Inferior parietal cortex (tissue), 1 donor: ENCODE measurements around the gene GKN1.

ENCODE experiments used
- DNase-seq: peaks from one replicate; pipeline ENCODE4 v3.0.0-alpha.2; 2016; ENCODE audit errors: extremely low spot score

GKN1 gene

DNA sequence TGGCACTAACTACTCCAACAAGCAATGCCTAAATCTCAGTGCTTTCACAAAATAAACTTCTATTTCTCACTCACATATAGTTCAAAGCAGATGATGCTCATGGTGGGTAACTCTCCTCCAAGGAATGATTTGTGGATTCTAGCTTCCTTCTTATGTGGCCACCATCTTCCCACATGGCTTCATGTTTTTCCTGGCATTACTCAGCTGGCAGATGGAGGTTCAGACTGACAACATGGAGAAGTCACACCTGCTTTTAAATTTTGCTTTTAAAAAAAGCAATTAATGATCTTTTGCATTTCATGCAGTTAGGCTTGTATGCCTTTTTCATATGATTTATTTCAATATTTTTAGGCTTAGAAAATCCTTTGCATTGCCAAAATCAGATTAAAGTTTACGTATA, 15.4 kb upstream of the GKN1 start:
- DNase-seq, result no peak

- no peak for DNase-seq
Measured at GRCh38 chr2:68961380-68961779, 13.1 kb upstream of the GKN1 start.

DNA sequence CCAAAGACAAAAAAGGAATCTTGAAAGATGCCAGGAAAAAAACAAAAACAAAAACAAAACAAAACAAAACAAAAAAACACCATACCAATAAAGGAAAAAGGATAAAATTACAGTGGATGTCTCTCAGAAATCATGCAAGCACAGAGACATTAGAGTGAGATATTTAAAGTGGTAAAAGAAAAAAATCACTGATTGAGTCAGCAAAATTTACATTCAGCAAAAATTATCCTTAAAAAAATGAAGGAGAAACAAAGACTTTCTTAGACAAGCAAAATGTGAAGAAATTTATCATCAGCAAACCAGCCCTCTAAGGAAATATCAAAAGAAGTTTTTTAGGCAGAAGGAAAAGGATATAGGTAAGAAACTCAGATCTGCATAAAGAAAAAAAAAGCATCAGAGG, 10.2 kb upstream of the GKN1 start:
- DNase-seq, result no peak

DNA sequence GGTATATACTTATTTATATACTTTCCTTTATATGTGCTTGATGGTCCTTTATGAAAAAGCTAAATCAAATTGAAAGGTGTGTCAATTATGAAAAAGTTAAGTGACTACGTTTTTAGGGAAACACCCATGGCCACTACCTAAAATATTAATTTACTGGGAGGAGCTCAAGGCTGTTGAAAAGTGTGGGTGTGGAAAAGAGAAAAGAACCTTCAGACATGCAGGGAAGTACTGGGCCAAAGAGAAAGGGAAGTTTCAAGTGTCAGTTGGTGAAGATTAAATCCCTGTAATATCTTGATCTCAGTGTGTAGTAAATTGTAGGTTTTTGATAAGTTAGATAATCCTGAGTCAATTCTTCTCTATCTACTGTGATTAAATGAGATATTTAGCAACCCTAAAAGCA, 6.2 kb upstream of the GKN1 start:
- no peak for DNase-seq

DNA sequence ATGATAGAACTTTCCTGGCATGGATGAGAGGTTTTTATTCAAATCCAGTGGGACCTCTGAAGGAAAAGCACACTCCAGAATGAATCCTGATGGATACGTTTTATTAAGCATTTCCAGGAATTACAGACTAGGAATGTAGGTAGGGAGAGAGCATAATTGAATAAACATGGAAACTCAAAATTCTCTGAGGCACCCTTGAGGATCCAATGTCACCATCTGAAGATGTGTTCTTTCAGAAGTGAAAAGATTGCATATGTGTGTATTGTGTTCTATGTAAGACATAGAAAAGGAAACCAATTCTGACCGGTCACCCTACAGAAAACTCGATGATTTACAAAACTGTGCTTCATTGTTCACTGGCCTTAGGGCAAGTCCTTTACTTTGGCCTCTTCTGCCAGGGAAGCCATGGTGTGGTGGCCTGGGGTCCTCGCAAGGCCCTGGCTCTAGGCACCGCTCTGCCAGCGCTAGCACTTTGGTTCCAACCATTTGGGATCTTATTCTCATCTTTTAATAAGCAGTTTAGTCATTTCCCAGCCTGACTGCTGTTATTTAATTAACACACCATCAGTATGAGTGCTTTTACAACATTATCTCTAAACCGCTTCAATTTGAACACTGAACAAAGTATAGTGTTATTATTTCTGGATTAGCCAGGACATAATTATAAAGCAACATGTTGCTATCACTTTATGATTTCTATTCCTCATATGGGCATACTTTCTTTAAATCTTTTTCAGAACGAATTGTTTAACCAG, 4.5 kb upstream of the GKN1 start:
- DNase-seq, result no peak

GRCh38 chr2:68970566-68971265, 3.7 kb upstream of the GKN1 start:
- no peak for DNase-seq

DNA sequence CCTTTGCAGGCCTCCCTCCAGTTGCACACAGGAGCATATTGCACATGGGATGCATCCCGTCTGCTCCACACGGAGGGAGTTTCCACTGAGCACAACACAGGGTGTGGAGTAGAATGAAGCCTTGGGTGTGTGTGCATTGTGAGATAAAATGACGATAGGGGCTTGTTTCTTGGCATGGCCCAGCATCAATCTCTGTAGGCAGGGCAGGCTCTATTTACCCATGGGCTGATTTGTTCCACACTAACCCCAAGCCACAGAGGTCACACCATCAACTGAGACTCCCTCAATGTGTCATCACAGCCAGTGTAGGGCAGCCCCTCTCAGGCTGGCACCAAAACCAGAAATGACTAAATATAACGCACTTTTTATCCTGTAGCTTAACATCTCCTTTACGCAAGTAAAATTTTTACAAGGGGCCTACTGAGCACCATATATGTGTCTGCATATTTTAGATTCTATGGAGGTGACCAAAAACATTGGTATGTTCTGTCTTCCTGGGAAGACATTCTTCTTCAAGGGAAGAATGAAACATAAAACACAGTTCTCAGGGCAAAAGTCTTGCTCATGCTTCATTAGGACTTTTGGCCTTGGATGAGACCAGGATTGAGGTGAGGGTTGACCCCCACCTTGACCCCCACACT, 2.7 kb upstream of the GKN1 start:
- no peak for DNase-seq

- no peak for DNase-seq
Measured at GRCh38 chr2:68974946-68975665, 670 bp downstream of the GKN1 start.

DNA sequence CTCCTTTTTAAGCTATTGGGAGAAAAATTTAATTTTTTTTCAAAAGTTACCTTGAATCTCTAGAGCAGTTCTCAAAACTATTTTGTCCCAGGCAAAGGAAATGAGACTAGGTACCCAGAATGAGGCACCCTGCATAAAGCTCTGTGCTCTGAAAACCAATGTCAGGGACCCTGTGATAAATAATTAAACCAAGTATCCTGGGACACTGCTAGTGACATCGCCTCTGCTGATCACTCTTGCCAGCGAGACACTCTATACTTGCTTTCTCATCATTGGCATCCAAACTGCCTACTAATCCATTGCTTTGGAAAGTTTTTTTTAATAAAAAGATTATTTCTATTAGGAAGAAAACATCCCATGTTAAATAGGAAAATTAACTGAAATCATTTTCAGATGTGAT, 1.4 kb downstream of the GKN1 start:
- DNase-seq, result no peak

DNA sequence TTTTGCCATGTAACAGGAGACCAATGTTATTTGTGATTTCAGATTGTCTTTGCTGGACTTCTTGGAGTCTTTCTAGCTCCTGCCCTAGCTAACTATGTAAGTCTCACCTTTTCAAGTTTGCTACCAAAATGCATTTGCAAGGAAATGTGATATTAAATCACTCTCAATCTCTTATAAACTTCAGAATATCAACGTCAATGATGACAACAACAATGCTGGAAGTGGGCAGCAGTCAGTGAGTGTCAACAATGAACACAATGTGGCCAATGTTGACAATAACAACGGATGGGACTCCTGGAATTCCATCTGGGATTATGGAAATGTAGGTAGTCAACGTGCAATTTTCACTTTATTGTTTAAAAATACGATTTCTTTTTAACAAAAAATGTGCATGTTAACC, 3.0 kb downstream of the GKN1 start:
- no peak for DNase-seq

GRCh38 chr2:68978098-68978497, 3.7 kb downstream of the GKN1 start:
- DNase-seq, result no peak

- DNase-seq, result no peak
Measured at GRCh38 chr2:68980956-68981355, 6.5 kb downstream of the GKN1 start.

GRCh38 chr2:68987021-68987503, 12.6 kb downstream of the GKN1 start:
- no peak for DNase-seq

- no peak for DNase-seq
Measured at GRCh38 chr2:68989035-68989434, 14.6 kb downstream of the GKN1 start.

DNA sequence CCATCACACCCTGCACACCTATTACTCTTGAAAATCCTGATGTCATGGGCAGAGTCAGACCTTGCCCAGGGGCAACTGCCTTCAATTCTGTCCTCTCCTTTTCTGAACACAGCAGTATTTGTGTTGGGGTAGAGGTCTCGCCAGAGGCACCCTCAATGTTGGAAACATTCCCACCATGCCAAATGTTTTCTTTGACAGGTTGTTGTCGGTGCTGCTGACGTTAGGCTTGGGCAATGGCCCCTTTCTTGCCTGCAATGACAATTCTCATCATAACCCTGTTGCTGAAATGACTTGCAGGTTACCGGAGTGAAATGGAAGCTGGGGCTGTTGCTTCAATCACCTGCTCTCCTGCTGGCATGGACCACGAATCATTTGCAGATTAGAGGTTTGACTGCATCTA, 17.9 kb downstream of the GKN1 start:
- no peak for DNase-seq

- DNase-seq, result no peak
Measured at GRCh38 chr2:68992933-68993332, 18.5 kb downstream of the GKN1 start.

DNA sequence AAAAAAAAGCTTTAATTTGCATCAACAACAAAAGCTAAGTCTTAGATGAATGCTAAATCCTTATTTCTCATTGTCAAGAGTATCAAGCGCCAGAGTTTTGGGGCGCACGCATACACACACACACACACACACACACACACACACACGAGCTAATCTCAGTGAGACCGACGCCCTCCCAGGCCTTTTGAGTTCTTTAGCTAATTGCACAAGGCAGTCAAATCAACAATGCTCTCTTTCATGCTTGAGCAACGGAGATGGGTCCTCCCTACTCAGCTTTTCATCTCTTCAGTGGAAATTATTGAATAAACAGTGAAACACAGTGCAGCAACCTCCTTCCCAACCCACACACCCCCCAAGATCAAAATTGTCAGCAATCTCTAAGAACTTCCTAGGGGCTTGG, 19.2 kb downstream of the GKN1 start:
- no peak for DNase-seq

DNA sequence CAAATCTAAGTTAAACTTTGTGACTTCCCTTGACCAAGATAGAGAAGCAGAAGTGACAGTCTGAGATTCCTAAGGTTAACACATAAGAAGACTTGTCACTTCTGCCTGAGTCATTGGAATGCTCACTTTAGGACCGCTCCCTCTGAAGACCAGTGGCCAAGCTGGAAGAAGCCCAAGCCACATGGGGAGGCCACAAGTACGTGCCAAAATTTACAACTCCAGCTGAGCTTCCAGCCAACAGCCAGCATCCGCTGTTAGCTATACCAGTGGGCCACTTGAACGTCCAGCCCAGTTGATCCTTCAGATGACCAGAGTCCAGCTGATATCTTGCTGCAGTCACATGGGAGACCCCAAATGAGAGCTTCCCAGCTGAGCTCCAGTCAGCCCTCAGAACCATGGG, 20.4 kb downstream of the GKN1 start:
- DNase-seq, result no peak

- no peak for DNase-seq
Measured at GRCh38 chr2:68995916-68996315, 21.5 kb downstream of the GKN1 start.

DNA sequence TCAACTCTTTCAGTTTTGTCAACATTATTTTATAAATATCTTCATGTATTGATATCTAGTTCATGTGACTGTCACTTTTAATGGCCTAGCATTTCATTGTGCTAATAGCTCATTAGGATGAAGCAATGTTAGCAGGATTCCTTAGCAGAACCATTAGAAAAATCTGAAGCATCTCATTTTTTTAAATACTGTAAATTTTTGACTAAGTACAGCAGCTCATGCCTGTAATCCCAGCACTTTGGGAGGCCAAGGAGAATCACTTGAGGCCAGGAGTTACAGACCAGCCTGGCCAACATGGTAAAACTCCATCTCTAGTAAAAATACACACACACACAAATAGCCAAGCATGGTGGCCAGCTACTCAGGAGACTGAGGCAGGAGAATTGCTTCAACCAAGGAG, 23.0 kb downstream of the GKN1 start:
- DNase-seq, result no peak

GRCh38 chr2:69001879-69002278, 27.4 kb downstream of the GKN1 start:
- no peak for DNase-seq

GRCh38 chr2:69003731-69004130, 29.3 kb downstream of the GKN1 start:
- DNase-seq, result no peak
